GM23248 (cell line): ENCODE results near the gene DONSON. TPM values are rescaled to one million over a fixed set of nuclear protein-coding genes. Genes with fewer than 3 reads are reported as not detected.
A peak's percentile ranks its signal among the peaks of the same experiment; 100 is the strongest.

Experiments
- DNase-seq: peaks from one replicate; pipeline ENCODE4 v3.0.0-alpha.2; 2015
- H2AFZ ChIP-seq: fragments of 200-600 bp; sonication (generic); 2 replicates; pipeline ENCODE4 v1.6.1; 2016; ENCODE audit warnings: antibody characterized with exemption
- H3F3A ChIP-seq: fragments of 200-600 bp; sonication (generic); 2 replicates; pipeline ENCODE4 v1.6.1; 2016; ENCODE audit warnings: mild to moderate bottlenecking, antibody characterized with exemption, mixed run types; ENCODE audit not compliant: insufficient read depth
- H3K27ac ChIP-seq: fragments of 200-600 bp; sonication (generic); 2 replicates; pipeline ENCODE4 v1.5.1; 2016; ENCODE audit warnings: mild to moderate bottlenecking
- H3K27me3 ChIP-seq: fragments of 200-600 bp; sonication (generic); replicated peaks from 2 replicates; pipeline ENCODE4 v1.6.1; 2016; ENCODE audit warnings: mild to moderate bottlenecking; ENCODE audit not compliant: insufficient read depth
- H3K36me3 ChIP-seq: fragments of 200-600 bp; sonication (generic); 2 replicates; pipeline ENCODE4 v1.6.1; 2016; ENCODE audit warnings: low read depth, mild to moderate bottlenecking
- H3K4me1 ChIP-seq: fragments of 200-600 bp; sonication (generic); 2 replicates; pipeline ENCODE4 v1.6.1; 2016; ENCODE audit warnings: mild to moderate bottlenecking; ENCODE audit not compliant: insufficient read depth
- H3K4me2 ChIP-seq: fragments of 200-600 bp; sonication (generic); one replicate; pipeline ENCODE4 v1.6.1; 2016; ENCODE audit warnings: mild to moderate bottlenecking; ENCODE audit not compliant: unreplicated experiment
- H3K4me3 ChIP-seq: fragments of 200-600 bp; sonication (generic); 2 replicates; pipeline ENCODE4 v1.5.1; 2016; ENCODE audit warnings: mild to moderate bottlenecking
- H3K79me2 ChIP-seq: fragments of 200-600 bp; sonication (generic); 2 replicates; pipeline ENCODE4 v1.6.1; 2016; ENCODE audit warnings: mild to moderate bottlenecking; ENCODE audit not compliant: insufficient read depth
- H3K9ac ChIP-seq: fragments of 200-600 bp; sonication (generic); 2 replicates; pipeline ENCODE4 v1.6.1; 2016; ENCODE audit warnings: mild to moderate bottlenecking
- H3K9me2 ChIP-seq: fragments of 200-600 bp; sonication (generic); 2 replicates; pipeline ENCODE4 v1.6.1; 2016; ENCODE audit warnings: mixed run types, mild to moderate bottlenecking, moderate library complexity; ENCODE audit not compliant: insufficient read depth
- H3K9me3 ChIP-seq: fragments of 200-600 bp; sonication (generic); one replicate; pipeline ENCODE4 v1.6.1; 2017; ENCODE audit warnings: low read depth
- H4K20me1 ChIP-seq: fragments of 200-600 bp; sonication (generic); 2 replicates; pipeline ENCODE4 v1.6.0; 2016; ENCODE audit not compliant: insufficient read depth
- EZH2 ChIP-seq: fragments of 200-600 bp; sonication (generic); IDR thresholded peaks from 2 replicates; pipeline ENCODE4 v1.6.1; 2018; ENCODE audit warnings: antibody characterized with exemption, mild to moderate bottlenecking; ENCODE audit not compliant: insufficient read depth, poor library complexity, severe bottlenecking
- EZH2phosphoT487 ChIP-seq: fragments of 200-600 bp; sonication (generic); IDR thresholded peaks from 2 replicates; pipeline ENCODE4 v1.6.1; 2018; ENCODE audit warnings: antibody characterized with exemption, moderate library complexity, mild to moderate bottlenecking, low read depth; ENCODE audit not compliant: insufficient read depth
- WGBS, 2 experiments: methylation state at CpG; one replicate each; pipeline ENCODE4 v1.1.6; 2015 to 2017; ENCODE audit warnings: low lambda C conversion rate in 2 of 2, low coverage in 1 of 2; ENCODE audit errors: missing lambda C conversion rate in 2 of 2; 5-methylcytosine and 5-hydroxymethylcytosine counted together
- in situ Hi-C: fragments of 300-500 bp; cut with MboI; formaldehyde crosslinking; loops from 2 replicates; pipeline ENCODE4 v1.15.0; 2020
- polyA plus RNA-seq: library from polyadenylated mRNA; unstranded; fragments of >200 nt; fragmentation: Nextera tagmentation; extraction: Ambion mirVana; gene quantifications from 2 replicates; pipeline ENCODE4 v1.2.1, GENCODE V29; 2016
- total RNA-seq: library from RNA; depleted of rRNA; stranded (reverse); fragments of >200 nt; shearing (Covaris generic); gene quantifications from 2 replicates; pipeline ENCODE4 v1.2.3, GENCODE V29; 2014

DONSON gene
- total and polyA plus RNA-seq, 2 experiments from 2014 or later, result 13.2 to 16.8 TPM

DNA sequence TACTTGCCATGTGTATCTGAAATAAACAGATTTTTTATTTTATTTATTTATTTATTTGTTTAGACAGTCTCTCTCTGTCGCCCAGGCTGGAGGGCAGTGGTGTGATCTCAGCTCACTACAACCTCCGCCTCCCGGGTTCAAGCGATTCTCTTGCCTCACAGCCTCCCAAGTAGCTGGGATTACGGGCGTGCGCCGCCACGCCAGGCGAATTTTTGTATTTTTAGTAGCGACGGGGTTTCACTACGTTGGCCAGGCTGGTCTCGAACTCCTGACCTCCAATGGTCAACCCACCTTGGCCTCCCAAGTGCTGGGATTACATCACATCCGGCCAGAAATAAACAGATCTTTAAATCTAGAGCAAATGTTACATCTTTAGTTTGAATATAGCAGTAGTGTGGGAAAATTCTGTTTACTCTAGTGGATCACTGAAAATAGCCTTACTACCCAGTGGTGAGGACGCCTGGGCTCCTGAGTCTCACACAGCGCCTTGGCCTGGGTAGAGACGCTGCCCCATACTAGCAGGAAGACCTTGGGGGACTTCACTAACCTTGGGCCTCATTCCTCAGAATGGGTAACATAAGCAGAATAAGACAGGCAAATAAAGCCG is 47.3 kb downstream of the DONSON start:
- Histone ChIP-seq H3K79me2 (peaks cover 90% of the 10 kb centered on the region), H3F3A (peaks cover 15% of the 10 kb centered on the region; the same call in 1 of the 2 replicates), H3K9me3 (no peaks in the 10 kb centered on the region), H3K4me1 (peaks cover 28% of the 10 kb centered on the region), H3K36me3 (peaks cover 23% of the 10 kb centered on the region), H3K9ac (peak overlapping the region; percentile 97), H4K20me1 (peaks cover 23% of the 10 kb centered on the region), H3K9me2 (no peaks in the 10 kb centered on the region), H3K4me3 (peak overlapping the region; percentile 97), H3K27me3 (no peaks in the 10 kb centered on the region), H3K4me2 (peak overlapping the region; percentile 80), H2AFZ (peak overlapping the region; percentile 78), H3K27ac (peak overlapping the region; percentile 99)
- 63 to 64% methylated on average over 19 of the region's 19 CpGs for WGBS, 2 experiments
- in situ Hi-C loops, result no loop called here
- TF ChIP-seq EZH2 (no peak), EZH2phosphoT487 (no peak)
- peak; percentile 36 for DNase-seq

DNA sequence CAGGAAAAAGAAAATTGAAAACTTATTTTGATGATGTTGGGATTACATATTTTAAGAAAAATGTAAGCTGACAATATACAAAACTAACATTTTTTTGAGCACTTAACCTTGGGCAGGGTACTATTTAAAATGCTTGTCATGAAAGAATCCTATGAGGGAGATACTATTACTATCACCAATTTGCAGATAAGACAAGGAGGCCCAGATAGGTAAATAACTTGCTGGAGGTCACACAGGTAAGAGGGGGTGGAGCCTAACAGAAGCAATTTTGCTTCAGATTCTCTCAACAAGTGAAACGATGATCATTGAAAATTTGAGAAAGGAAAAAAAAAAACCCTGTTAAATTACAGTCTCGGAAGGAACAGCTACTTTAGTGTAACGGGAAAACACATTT is 47.8 kb downstream of the DONSON start:
- Histone ChIP-seq H3K79me2 (peaks cover 90% of the 10 kb centered on the region), H3K27me3 (no peaks in the 10 kb centered on the region), H3F3A (peaks cover 15% of the 10 kb centered on the region; the same call in 1 of the 2 replicates), H3K9ac (peak overlapping the region; percentile 8; the same call in 1 of the 2 replicates), H2AFZ (no peak overlapping the region), H4K20me1 (peaks cover 21% of the 10 kb centered on the region), H3K4me2 (peak overlapping the region; percentile 80), H3K9me3 (no peaks in the 10 kb centered on the region), H3K9me2 (no peaks in the 10 kb centered on the region), H3K4me1 (peaks cover 23% of the 10 kb centered on the region), H3K4me3 (peak overlapping the region; percentile 97), H3K36me3 (peaks cover 25% of the 10 kb centered on the region), H3K27ac (peak overlapping the region; percentile 99)
- 53 to 54% methylated on average over 3 of the region's 3 CpGs for WGBS, 2 experiments
- no peak for DNase-seq
- TF ChIP-seq EZH2, result no peak
- TF ChIP-seq EZH2phosphoT487, result no peak
- in situ Hi-C loops, result no loop called here

DNA sequence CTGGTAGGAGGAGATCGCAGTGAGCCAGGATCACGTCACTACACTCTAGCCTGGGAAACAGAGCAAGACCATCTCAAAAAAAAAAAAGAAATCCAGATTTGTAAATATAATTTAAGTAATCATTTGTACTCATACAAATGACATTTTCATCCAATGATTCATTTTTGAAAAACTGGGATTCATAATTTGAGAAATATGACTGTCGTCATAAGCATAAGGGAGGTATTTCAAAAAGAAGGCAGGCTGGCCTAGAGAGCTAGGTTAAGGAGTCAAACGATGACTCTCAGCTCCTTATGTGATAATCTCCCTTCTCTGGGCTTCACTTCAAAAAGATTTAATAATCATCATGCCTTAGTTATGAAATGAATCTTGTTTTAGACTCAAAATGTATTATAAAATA is 48.9 kb downstream of the DONSON start:
- no peak overlapping the region for H3K9ac ChIP-seq

DNA sequence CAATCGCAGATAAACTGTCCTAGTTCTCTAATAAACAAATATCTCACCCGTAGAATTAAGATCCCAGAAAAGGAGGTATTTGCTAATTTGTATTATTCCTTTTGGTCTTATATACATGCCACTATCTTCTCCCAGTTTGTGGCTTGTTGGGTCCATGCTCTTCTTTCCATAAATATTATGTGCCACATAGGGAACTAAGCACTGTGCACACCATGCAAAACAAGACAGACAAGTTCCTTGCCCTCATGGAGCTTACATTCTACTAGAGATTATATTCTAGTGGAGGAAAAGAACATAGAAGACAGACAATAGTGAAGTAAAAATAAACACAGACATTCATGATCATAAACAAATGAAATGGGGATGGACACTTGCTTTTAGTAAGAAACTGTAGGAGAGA is 51.3 kb downstream of the DONSON start:
- Histone ChIP-seq H3F3A (peaks cover 8% of the 10 kb centered on the region; the same call in 1 of the 2 replicates), H3K4me1 (peaks cover 16% of the 10 kb centered on the region; the same call in 1 of the 2 replicates), H3K27ac (no peak overlapping the region), H2AFZ (no peak overlapping the region), H3K27me3 (no peaks in the 10 kb centered on the region), H3K9me3 (no peaks in the 10 kb centered on the region), H3K36me3 (peaks cover 58% of the 10 kb centered on the region), H3K79me2 (peaks cover 77% of the 10 kb centered on the region), H4K20me1 (no peaks in the 10 kb centered on the region), H3K9ac (no peak overlapping the region), H3K9me2 (no peaks in the 10 kb centered on the region), H3K4me3 (no peak overlapping the region), H3K4me2 (no peak overlapping the region)
- WGBS, 2 experiments, result 94 to 97% methylated on average over 2 of the region's 2 CpGs
- no peak for DNase-seq
- TF ChIP-seq EZH2, result no peak
- TF ChIP-seq EZH2phosphoT487, result no peak
- in situ Hi-C loops, result no loop called here

More for the DNA sequence above, 48.9 kb downstream of the DONSON start:
- no peak for DNase-seq
- TF ChIP-seq EZH2 (no peak), EZH2phosphoT487 (no peak)
- Histone ChIP-seq H3K36me3 (peaks cover 36% of the 10 kb centered on the region), H3K9me2 (no peaks in the 10 kb centered on the region), H3K4me2 (no peak overlapping the region), H3K9me3 (no peaks in the 10 kb centered on the region), H3K27ac (no peak overlapping the region), H3K4me1 (peaks cover 16% of the 10 kb centered on the region; the same call in 1 of the 2 replicates), H4K20me1 (peaks cover 11% of the 10 kb centered on the region), H2AFZ (no peak overlapping the region), H3K27me3 (no peaks in the 10 kb centered on the region), H3K79me2 (peaks cover 90% of the 10 kb centered on the region), H3K4me3 (no peak overlapping the region), H3F3A (peaks cover 15% of the 10 kb centered on the region; the same call in 1 of the 2 replicates)
- 95 to 97% methylated on average over 4 of the region's 4 CpGs for WGBS, 2 experiments
- in situ Hi-C loops, result no loop called here
